ENCODE measurements around the gene AGBL1. TPM values are rescaled to one million over a fixed set of nuclear protein-coding genes. Genes with fewer than 3 reads are reported as not detected.

AGBL1 gene
- total RNA-seq, 1 experiment from 2014 or later, result not detected

DNA sequence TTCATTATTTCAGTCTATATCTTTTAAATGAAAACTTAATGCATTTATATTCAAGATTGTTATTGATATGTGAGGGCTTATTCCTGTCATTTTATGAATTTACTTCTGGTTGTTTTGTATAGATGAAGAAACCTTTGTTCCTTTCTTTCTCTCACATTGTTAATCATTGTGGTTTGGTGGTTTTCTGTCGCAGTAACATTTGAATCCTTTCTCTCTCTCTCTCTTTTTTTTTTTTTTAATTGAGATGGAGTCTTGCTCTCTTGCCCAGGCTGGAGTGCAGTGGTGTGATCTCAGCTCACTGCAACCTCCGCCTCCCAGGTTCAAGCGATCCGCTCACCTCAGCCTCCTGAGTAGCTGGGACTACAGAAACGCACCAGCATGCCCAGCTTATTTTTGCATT lies 22.1 kb downstream of the AGBL1 start:
- POLR2A ChIA-PET (ENCODE audit: low non-redundant PET), result no interaction called here
- no peak for DNase-seq (ENCODE audit: low spot score)
- CTCF ChIA-PET, result no interaction called here
- H3K4me1 ChIP-seq (ENCODE audit: insufficient read depth, low read length, poor library complexity, severe bottlenecking), result no peaks in the 10 kb centered on the region
- no peak overlapping the region for H3K27ac ChIP-seq (ENCODE audit: low read depth, low read length, poor library complexity, severe bottlenecking)
- no peaks in the 10 kb centered on the region for H3K36me3 ChIP-seq (ENCODE audit: insufficient read depth, low read length, poor library complexity, severe bottlenecking)
- no peaks in the 10 kb centered on the region for H3K9me3 ChIP-seq (ENCODE audit: low read depth, low read length, poor library complexity, severe bottlenecking)
- TF ChIP-seq, protein P1, sequence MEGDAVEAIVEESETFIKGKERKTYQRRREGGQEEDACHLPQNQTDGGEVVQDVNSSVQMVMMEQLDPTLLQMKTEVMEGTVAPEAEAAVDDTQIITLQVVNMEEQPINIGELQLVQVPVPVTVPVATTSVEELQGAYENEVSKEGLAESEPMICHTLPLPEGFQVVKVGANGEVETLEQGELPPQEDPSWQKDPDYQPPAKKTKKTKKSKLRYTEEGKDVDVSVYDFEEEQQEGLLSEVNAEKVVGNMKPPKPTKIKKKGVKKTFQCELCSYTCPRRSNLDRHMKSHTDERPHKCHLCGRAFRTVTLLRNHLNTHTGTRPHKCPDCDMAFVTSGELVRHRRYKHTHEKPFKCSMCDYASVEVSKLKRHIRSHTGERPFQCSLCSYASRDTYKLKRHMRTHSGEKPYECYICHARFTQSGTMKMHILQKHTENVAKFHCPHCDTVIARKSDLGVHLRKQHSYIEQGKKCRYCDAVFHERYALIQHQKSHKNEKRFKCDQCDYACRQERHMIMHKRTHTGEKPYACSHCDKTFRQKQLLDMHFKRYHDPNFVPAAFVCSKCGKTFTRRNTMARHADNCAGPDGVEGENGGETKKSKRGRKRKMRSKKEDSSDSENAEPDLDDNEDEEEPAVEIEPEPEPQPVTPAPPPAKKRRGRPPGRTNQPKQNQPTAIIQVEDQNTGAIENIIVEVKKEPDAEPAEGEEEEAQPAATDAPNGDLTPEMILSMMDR (conservative IDR thresholded peaks at IDR 0.05; ENCODE audit: low read depth, low read length), result no peak
- no peak for TF ChIP-seq EZH2 (IDR thresholded peaks at IDR 0.05; ENCODE audit: borderline replicate concordance, low read depth, low read length, poor library complexity, severe bottlenecking)
- H3K4me3 ChIP-seq (ENCODE audit: low read depth, low read length, poor library complexity, severe bottlenecking), result no peak overlapping the region
- no peaks in the 10 kb centered on the region for H3K27me3 ChIP-seq (replicated peaks; ENCODE audit: insufficient read depth, low read depth, low read length, poor library complexity)
- intact Hi-C loops (cut with micrococcal nuclease; ENCODE audit: unreplicated experiment), result no loop called here
- BruUV-seq (replicated peaks), result no TSS peak

DNA sequence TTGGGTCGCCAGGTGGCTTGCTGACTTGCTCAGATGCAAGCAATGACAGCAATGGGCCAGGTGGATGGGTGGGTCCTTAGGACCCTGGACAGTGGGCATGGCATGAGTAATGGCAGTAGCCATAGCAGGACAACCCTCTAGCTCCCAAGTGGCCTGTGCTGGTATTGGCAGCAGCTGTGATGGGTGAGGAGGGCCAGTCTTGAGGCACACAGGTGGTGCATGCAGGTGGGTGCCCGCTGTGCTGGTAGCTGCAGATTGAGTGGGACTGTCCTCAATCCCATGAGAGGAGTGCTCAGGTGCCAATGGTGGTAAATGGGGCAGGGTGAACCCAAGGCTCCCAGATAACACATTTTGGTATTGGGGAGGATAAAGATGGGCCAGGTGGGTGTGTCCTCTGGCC lies 24.2 kb downstream of the AGBL1 start:
- Histone ChIP-seq H3K4me1 (ENCODE audit: insufficient read depth, low read length, poor library complexity, severe bottlenecking) (no peaks in the 10 kb centered on the region), H3K27ac (ENCODE audit: low read depth, low read length, poor library complexity, severe bottlenecking) (no peak overlapping the region), H3K9me3 (ENCODE audit: low read depth, low read length, poor library complexity, severe bottlenecking) (no peaks in the 10 kb centered on the region), H3K27me3 (replicated peaks; ENCODE audit: insufficient read depth, low read depth, low read length, poor library complexity) (peaks cover under 1% of the 10 kb centered on the region), H3K36me3 (ENCODE audit: insufficient read depth, low read length, poor library complexity, severe bottlenecking) (no peaks in the 10 kb centered on the region), H3K4me3 (ENCODE audit: low read depth, low read length, poor library complexity, severe bottlenecking) (no peak overlapping the region)
- DNase-seq (ENCODE audit: low spot score), result no peak
- ChIA-PET CTCF (no interaction called here), POLR2A (ENCODE audit: low non-redundant PET) (no interaction called here)
- TF ChIP-seq EZH2 (IDR thresholded peaks at IDR 0.05; ENCODE audit: borderline replicate concordance, low read depth, low read length, poor library complexity, severe bottlenecking), result no peak
- TF ChIP-seq, protein P1 (conservative IDR thresholded peaks at IDR 0.05; ENCODE audit: low read depth, low read length), result no peak
- BruUV-seq (replicated peaks), result no TSS peak
- intact Hi-C loops (cut with micrococcal nuclease; ENCODE audit: unreplicated experiment), result no loop called here

DNA sequence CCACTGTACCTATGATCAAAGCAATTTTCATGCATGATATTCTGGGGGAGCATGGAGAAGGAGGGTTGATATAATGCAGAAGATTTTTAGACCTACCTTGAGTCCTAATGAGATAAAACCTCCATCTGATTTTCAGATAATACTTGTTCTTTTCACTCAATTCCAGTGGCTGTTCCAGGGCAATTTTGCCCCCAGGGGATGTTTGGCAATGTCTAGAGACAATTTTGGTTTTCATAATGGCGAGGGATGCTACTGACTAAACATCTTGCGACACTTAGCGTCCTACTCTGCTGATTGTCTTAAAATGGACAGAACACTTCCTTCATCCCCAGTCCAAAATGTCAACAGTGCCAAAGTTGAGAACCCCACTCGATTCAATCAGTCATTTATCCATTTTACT lies 26.6 kb downstream of the AGBL1 start:
- no peak overlapping the region for H3K27ac ChIP-seq (ENCODE audit: low read depth, low read length, poor library complexity, severe bottlenecking)
- ChIA-PET CTCF (no interaction called here), POLR2A (ENCODE audit: low non-redundant PET) (no interaction called here)
- no peaks in the 10 kb centered on the region for H3K9me3 ChIP-seq (ENCODE audit: low read depth, low read length, poor library complexity, severe bottlenecking)
- H3K36me3 ChIP-seq (ENCODE audit: insufficient read depth, low read length, poor library complexity, severe bottlenecking), result no peaks in the 10 kb centered on the region
- intact Hi-C loops (cut with micrococcal nuclease; ENCODE audit: unreplicated experiment), result no loop called here
- no TSS peak for BruUV-seq (replicated peaks)
- H3K4me1 ChIP-seq (ENCODE audit: insufficient read depth, low read length, poor library complexity, severe bottlenecking), result no peaks in the 10 kb centered on the region
- no peak for DNase-seq (ENCODE audit: low spot score)
- TF ChIP-seq, protein P1 (conservative IDR thresholded peaks at IDR 0.05; ENCODE audit: low read depth, low read length), result no peak
- no peak for TF ChIP-seq EZH2 (IDR thresholded peaks at IDR 0.05; ENCODE audit: borderline replicate concordance, low read depth, low read length, poor library complexity, severe bottlenecking)
- peaks cover 23% of the 10 kb centered on the region for H3K27me3 ChIP-seq (replicated peaks; ENCODE audit: insufficient read depth, low read depth, low read length, poor library complexity)
- H3K4me3 ChIP-seq (ENCODE audit: low read depth, low read length, poor library complexity, severe bottlenecking), result no peak overlapping the region
